ENCODE measurements around the gene PPP1R3E. TPM values are rescaled to one million over a fixed set of nuclear protein-coding genes. Genes with fewer than 3 reads are reported as not detected.

Gene PPP1R3E
- total and polyA plus RNA-seq, 2 of the 13 experiments (the other 11 are each of a cell fraction or from before 2014, with no cell fraction given) = 16.5 to 26.5 TPM

- TF ChIP-seq ZNF878 (CRISPR knock-in tag; IDR thresholded peaks at IDR 0.05) (no peak), ZNF12 (CRISPR knock-in tag; IDR thresholded peaks at IDR 0.05) (peak; percentile 76), MED1 (CRISPR knock-in tag; IDR thresholded peaks at IDR 0.05) (peak; percentile 81), JDP2 (CRISPR knock-in tag; IDR thresholded peaks at IDR 0.05; ENCODE audit: borderline replicate concordance) (no peak), ZFX (CRISPR knock-in tag; IDR thresholded peaks at IDR 0.05; ENCODE audit: low read depth) (no peak), MAFG (CRISPR knock-in tag; IDR thresholded peaks at IDR 0.05) (no peak), STAG1 (CRISPR knock-in tag; IDR thresholded peaks at IDR 0.05) (peak; percentile 50), HDAC1 (CRISPR knock-in tag; IDR thresholded peaks at IDR 0.05) (no peak), FOXJ3 (CRISPR knock-in tag; IDR thresholded peaks at IDR 0.05; ENCODE audit: borderline replicate concordance) (no peak; the same call in 1 of the 2 replicates), ZNF274 (CRISPR knock-in tag; IDR thresholded peaks at IDR 0.05) (peak; percentile 69), SP4 (CRISPR knock-in tag; IDR thresholded peaks at IDR 0.05) (no peak), RELA (CRISPR knock-in tag; IDR thresholded peaks at IDR 0.05) (no peak; the same call in 1 of the 2 replicates), ZNF788 (CRISPR knock-in tag; IDR thresholded peaks at IDR 0.05; ENCODE audit: borderline replicate concordance) (peak; percentile 93), POLR2AphosphoS5 (IDR thresholded peaks at IDR 0.05; ENCODE audit: low read depth, low read length) (peak; percentile 76), ZSCAN25 (CRISPR knock-in tag; IDR thresholded peaks at IDR 0.05) (0 out of 2 replicates have a peak, but pooled peaks have one; percentile 53), ZNF230 (CRISPR knock-in tag; IDR thresholded peaks at IDR 0.05) (no peak), ZNF446 (CRISPR knock-in tag; IDR thresholded peaks at IDR 0.05) (0 out of 2 replicates have a peak, but pooled peaks have one; percentile 5), ZSCAN29 (CRISPR knock-in tag; conservative IDR thresholded peaks at IDR 0.05) (no peak), EHMT2 (IDR thresholded peaks at IDR 0.05; ENCODE audit: borderline replicate concordance, low read depth, low read length) (no peak), ZNF724P (CRISPR knock-in tag; IDR thresholded peaks at IDR 0.05; ENCODE audit: borderline replicate concordance) (peak; percentile 96), KMT2A (CRISPR knock-in tag; IDR thresholded peaks at IDR 0.05) (peak; percentile 61; the same call in 1 of the 2 replicates), KAT2B (IDR thresholded peaks at IDR 0.05; ENCODE audit: borderline replicate concordance, low read depth, low read length) (0 out of 2 replicates have a peak, but pooled peaks have one; percentile 3), IRF1 (CRISPR knock-in tag; IDR thresholded peaks at IDR 0.05; ENCODE audit: low read depth) (no peak), MTF2 (CRISPR knock-in tag; IDR thresholded peaks at IDR 0.05; ENCODE audit: borderline replicate concordance) (no peak), NBN (conservative IDR thresholded peaks at IDR 0.05) (no peak), ZNF160 (CRISPR knock-in tag; IDR thresholded peaks at IDR 0.05) (peak; percentile 12; the same call in 1 of the 2 replicates), ARNTL (CRISPR knock-in tag; IDR thresholded peaks at IDR 0.05) (no peak), KDM3A (CRISPR knock-in tag; IDR thresholded peaks at IDR 0.05; ENCODE audit: low read depth) (peak; percentile 81), HES4 (CRISPR knock-in tag; IDR thresholded peaks at IDR 0.05; ENCODE audit: borderline replicate concordance) (peak; percentile 78), GPBP1L1 (CRISPR knock-in tag; IDR thresholded peaks at IDR 0.05) (no peak)
- TF ChIP-seq, protein P1, sequence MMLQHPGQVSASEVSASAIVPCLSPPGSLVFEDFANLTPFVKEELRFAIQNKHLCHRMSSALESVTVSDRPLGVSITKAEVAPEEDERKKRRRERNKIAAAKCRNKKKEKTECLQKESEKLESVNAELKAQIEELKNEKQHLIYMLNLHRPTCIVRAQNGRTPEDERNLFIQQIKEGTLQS (CRISPR knock-in tag; IDR thresholded peaks at IDR 0.05) = no peak; the same call in none of the 2 replicates
Measured at GRCh38 chr14:23301288-23301968, 1.2 kb downstream of the PPP1R3E start (continued).
